ENCODE measurements around the gene SPHKAP.

DNA sequence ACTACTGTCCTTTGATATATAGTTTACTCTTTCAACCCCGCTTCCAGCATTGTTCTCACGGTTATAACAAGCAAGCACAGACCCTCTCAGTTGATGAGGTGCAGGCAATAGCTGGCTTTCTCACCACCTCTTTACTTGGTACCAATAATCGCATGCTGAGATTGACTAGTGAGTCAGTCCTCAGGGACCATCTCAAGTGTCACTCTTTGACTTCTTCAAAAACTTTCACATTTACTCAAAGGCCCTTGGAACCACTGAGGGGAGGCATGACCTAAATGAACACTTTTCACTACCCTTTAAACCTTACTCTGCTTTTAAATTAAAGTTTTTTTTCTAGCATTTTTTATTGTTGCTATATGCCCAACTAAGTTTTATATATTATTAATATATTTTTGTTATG, 208.2 kb downstream of the SPHKAP start:
- TF ChIP-seq, protein P1, sequence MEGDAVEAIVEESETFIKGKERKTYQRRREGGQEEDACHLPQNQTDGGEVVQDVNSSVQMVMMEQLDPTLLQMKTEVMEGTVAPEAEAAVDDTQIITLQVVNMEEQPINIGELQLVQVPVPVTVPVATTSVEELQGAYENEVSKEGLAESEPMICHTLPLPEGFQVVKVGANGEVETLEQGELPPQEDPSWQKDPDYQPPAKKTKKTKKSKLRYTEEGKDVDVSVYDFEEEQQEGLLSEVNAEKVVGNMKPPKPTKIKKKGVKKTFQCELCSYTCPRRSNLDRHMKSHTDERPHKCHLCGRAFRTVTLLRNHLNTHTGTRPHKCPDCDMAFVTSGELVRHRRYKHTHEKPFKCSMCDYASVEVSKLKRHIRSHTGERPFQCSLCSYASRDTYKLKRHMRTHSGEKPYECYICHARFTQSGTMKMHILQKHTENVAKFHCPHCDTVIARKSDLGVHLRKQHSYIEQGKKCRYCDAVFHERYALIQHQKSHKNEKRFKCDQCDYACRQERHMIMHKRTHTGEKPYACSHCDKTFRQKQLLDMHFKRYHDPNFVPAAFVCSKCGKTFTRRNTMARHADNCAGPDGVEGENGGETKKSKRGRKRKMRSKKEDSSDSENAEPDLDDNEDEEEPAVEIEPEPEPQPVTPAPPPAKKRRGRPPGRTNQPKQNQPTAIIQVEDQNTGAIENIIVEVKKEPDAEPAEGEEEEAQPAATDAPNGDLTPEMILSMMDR (IDR thresholded peaks at IDR 0.05), result no peak
- no peak for TF ChIP-seq POLR2A (IDR thresholded peaks at IDR 0.05)
